GM21367 (cell line): ENCODE results near the gene PNMA8A.

Source experiments
- ATAC-seq: cut with Tn5 transposase; IDR thresholded peaks from one replicate; pipeline ENCODE4 v1.9.1; 2021; ENCODE audit not compliant: unreplicated experiment

PNMA8A gene

DNA sequence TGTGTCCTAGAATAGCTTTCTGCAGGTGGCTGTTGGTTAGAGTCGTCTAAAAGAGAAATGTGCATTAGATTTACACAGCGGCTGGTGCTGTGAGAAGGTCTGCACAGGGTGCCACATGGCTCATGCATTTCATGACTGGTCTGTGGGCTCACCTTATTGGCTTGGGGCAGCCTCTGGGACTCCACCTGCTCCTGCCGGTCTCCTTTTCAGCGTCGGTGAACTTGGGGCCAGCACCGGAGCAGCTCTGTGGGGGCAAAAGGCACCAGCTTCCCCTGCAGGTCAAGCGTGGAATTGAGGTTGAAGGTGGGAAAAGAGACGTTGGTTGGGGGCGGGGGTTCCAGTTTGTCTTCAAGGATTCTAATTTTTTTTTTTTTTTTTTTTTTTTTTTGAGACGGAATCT lies 39.5 kb downstream of the PNMA8A start:
- ATAC-seq, result no peak

DNA sequence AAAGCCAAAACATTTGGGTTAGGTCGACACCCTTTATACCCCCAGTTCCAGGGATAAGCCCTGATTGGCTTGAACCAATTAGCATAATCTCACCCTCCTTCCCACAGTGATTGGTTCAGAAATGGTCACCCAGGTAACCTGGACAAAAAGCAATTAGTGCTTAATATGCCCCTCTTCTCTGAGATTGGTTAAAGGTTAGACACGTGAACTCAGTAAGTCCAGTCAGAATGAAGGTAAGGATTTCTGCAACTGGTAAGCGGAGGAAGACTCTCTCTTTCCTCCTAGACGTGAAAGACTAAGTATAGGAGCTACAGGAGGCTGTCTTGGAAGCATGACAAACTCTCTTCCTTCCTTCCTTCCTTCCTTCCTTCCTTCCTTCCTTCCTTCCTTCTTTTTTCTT lies 41.4 kb downstream of the PNMA8A start:
- ATAC-seq, result no peak

- no peak for ATAC-seq
Observed at GRCh38 chr19:46428239-46429135, 42.9 kb downstream of the PNMA8A start, which contains the start of gene PNMA8C. PNMA8C (minus strand) TSS chr19:46428936; CDS start chr19:46428359, 577 bp downstream.

- ATAC-seq, result no peak
Observed at GRCh38 chr19:46427518-46428045, 43.8 kb downstream of the PNMA8A start.

DNA sequence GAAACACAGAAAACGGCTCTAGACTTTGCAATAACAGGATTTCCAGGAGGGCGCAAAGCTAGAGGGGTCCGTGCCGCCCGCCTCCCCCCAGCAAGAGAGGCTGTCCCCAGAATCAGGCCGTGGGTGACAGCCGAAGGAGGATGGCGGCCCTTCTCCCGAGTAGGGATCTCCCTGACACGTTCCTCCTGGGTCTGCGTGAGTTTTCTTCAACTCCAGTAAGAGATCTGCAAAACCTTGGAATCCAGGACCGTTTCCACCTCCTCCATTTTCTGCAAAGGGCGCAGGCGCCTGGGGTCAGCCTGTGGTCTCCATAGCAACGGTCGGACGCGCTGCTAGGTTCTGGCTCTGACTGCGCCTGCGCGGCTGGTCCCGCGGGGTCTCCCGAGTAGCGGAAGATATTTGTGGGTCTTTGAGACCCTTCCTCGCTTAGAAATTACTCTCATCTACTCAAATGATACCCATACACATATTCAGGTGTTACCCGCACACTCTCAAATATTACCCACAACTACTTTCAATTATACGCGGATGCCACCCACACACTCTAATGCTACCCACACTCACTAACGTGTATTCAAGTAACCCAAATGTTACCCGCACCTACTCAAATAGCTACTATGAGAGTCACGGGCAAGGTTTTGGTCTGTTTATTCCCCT lies 44.7 kb downstream of the PNMA8A start:
- no peak for ATAC-seq

- no peak for ATAC-seq
Observed at GRCh38 chr19:46426035-46426505, 45.3 kb downstream of the PNMA8A start.

DNA sequence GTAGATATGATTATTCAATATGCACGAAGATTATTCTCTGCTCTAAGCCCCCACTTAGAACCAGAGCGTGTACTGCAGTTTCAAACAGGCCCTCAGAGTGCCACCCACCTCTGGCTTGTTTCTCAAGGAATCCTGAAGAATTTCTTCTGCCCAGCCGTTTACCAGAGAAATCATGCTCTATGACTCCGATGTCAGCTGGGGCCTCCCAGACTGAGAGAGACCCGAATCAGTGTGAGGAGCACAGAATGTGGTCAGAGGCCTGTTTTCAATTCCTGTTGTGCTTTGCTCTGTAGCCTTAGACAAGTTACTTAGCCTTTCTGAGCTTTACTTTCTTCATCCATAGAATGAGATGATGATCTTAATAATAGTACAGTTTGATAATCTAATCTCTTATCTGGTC lies 48.2 kb downstream of the PNMA8A start:
- no peak for ATAC-seq

DNA sequence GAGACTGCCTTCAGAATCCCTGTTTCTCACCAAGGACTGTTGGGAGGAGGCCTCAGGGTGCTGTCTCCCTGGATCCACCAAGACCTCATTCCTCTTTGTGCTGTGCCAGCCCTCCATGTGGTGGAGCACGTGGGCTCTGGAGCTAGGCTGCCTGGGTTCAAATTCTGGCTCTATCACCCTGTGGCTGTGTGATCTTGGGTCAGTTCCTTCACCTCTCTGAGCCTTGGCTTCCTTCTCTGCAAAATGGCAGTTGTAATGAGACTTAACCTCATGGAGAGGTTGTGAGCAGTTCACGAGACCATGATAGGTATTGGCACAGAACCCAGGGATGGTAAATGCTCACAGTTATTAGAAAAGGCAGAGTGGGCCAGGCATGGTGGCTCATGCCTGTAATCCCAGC lies 49.0 kb downstream of the PNMA8A start:
- ATAC-seq, result no peak

GRCh38 chr19:46420056-46420455 lies 51.3 kb downstream of the PNMA8A start:
- no peak for ATAC-seq
